Bronchial epithelial cell (primary cell): ENCODE measurements around the gene CHKB. TPM values are rescaled to one million over a fixed set of nuclear protein-coding genes. Genes with fewer than 3 reads are reported as not detected.
A peak's percentile ranks its signal among the peaks of the same experiment; 100 is the strongest.

Experiments used
- DNase-seq: peaks from one replicate; pipeline ENCODE4 v3.0.0-alpha.2; 2010; ENCODE audit warnings: low read depth
- FAIRE-seq: peaks from 2 replicates; lab custom pipeline; 2011; peaks lifted over from hg19 to GRCh38; lab: Jason Lieb, UNC
- H3K27me3 ChIP-seq: 2 replicates; pipeline ENCODE4 v1.5.1; 2011; ENCODE audit warnings: low read length; ENCODE audit not compliant: control insufficient read depth, insufficient read depth
- H3K36me3 ChIP-seq: 2 replicates; pipeline ENCODE4 v1.5.1; 2011; ENCODE audit warnings: low read length; ENCODE audit not compliant: control insufficient read depth, insufficient read depth
- H3K4me3 ChIP-seq: 2 replicates; pipeline ENCODE4 v1.5.1; 2011; ENCODE audit warnings: mild to moderate bottlenecking, low read depth, low read length, control low read depth
- CTCF ChIP-seq: IDR thresholded peaks from 2 replicates; pipeline ENCODE4 v1.5.1; 2011; ENCODE audit warnings: mild to moderate bottlenecking, moderate library complexity, low read length, control low read depth, inconsistent platforms; ENCODE audit not compliant: insufficient read depth, severe bottlenecking
- total RNA-seq: library from RNA; depleted of rRNA; stranded (reverse); fragments of >200 nt; gene quantifications from 2 replicates; pipeline ENCODE4 v1.2.1, GENCODE V29; 2014

Gene CHKB
- total RNA-seq, 1 donor from 2014 or later: 27.6 TPM

GRCh38 chr22:50570861-50571260, 11.8 kb downstream of the CHKB start:
- no peak for TF ChIP-seq CTCF
- DNase-seq: no peak
- no peaks in the 10 kb centered on the region for H3K27me3 ChIP-seq
- no peak overlapping the region for H3K4me3 ChIP-seq
- H3K36me3 ChIP-seq: peaks cover 1% of the 10 kb centered on the region
- no peak for FAIRE-seq

- FAIRE-seq: peak; percentile 82
- no peak for DNase-seq
- TF ChIP-seq CTCF: no peak
- no peaks in the 10 kb centered on the region for H3K27me3 ChIP-seq
- H3K36me3 ChIP-seq: peaks cover 1% of the 10 kb centered on the region
- no peak overlapping the region for H3K4me3 ChIP-seq
Measured at GRCh38 chr22:50569896-50570535, 12.6 kb downstream of the CHKB start.

- Histone ChIP-seq H3K4me3 (no peak overlapping the region), H3K36me3 (peaks cover 1% of the 10 kb centered on the region), H3K27me3 (no peaks in the 10 kb centered on the region)
- FAIRE-seq (no peak), DNase-seq (no peak)
- no peak for TF ChIP-seq CTCF
Measured at GRCh38 chr22:50569041-50569459, 13.6 kb downstream of the CHKB start.

GRCh38 chr22:50568626-50569025, 14.0 kb downstream of the CHKB start:
- FAIRE-seq: no peak
- Histone ChIP-seq H3K4me3 (no peak overlapping the region), H3K36me3 (peaks cover 1% of the 10 kb centered on the region), H3K27me3 (no peaks in the 10 kb centered on the region)
- TF ChIP-seq CTCF: no peak
- peak; percentile 42 for DNase-seq

GRCh38 chr22:50567721-50568252, 14.9 kb downstream of the CHKB start:
- H3K4me3 ChIP-seq: no peak overlapping the region
- TF ChIP-seq CTCF: no peak
- DNase-seq (no peak), FAIRE-seq (no peak)
- H3K36me3 ChIP-seq: peaks cover 1% of the 10 kb centered on the region
- H3K27me3 ChIP-seq: no peaks in the 10 kb centered on the region
